Measurements from ENCODE around the gene PPP2R5B. TPM values are rescaled to one million over a fixed set of nuclear protein-coding genes. Genes with fewer than 3 reads are reported as not detected.

The PPP2R5B gene
- total and polyA plus RNA-seq, 9 of the 15 experiments (the other 6 are each of a cell fraction or from before 2014, with no cell fraction given) = 0.10 to 7.8 (median 3.3) TPM

DNA sequence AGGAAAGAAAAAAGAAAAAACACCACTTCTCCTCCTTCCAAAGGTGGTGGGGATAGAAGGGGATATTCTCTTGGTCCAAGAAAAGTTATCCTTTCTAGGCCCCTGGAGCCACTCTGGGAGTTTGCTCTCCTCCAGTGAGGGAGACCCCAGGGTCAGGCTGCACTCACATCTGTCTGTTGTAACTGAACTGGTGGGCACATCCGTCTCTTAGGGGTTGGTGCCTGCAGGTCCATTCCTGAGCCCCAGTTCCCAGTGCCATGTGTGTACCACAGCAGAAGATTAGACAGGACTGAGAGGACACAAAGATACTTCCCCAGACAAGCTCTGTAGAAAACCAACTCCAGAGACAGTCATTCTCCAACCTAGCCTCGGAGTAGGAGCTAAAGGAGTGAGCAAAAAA is 4.4 kb upstream of the PPP2R5B start (continued):
- TF ChIP-seq RBM15 (IDR thresholded peaks at IDR 0.05; ENCODE audit: insufficient read depth, low read length) = no peak
- TF ChIP-seq, protein P1, sequence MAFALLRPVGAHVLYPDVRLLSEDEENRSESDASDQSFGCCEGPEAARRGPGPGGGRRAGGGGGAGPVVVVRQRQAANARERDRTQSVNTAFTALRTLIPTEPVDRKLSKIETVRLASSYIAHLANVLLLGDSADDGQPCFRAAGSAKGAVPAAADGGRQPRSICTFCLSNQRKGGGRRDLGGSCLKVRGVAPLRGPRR (CRISPR knock-in tag; IDR thresholded peaks at IDR 0.05) = no peak
- no peak for TF ChIP-seq MCM7 (IDR thresholded peaks at IDR 0.05)
- no peak for TF ChIP-seq CBFA2T3 (IDR thresholded peaks at IDR 0.05)
- TF ChIP-seq, protein P2, sequence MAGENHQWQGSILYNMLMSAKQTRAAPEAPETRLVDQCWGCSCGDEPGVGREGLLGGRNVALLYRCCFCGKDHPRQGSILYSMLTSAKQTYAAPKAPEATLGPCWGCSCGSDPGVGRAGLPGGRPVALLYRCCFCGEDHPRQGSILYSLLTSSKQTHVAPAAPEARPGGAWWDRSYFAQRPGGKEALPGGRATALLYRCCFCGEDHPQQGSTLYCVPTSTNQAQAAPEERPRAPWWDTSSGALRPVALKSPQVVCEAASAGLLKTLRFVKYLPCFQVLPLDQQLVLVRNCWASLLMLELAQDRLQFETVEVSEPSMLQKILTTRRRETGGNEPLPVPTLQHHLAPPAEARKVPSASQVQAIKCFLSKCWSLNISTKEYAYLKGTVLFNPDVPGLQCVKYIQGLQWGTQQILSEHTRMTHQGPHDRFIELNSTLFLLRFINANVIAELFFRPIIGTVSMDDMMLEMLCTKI (IDR thresholded peaks at IDR 0.05; ENCODE audit: partially characterized antibody) = no peak

DNA sequence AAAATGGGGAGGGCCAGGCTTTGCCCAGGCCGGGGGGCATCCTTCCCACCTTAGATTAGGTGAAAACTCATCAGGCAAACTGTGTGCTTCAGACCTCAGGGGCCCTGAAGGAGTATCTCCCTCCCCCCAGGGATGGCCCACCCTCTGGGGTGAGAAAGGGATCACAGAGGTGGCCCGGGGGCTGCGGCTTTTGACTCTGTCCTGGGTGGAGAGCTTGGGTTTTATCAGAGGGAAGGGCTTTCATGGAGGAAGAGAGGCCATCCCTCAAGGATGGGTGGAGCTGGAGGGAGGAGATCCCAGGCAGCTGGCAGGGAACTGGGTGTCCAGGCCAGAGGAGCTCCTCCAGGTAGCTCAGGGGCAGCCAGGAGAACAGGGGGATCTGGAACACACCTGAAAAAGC is 3.1 kb upstream of the PPP2R5B start:
- no peak for ATAC-seq
- peaks cover 23 to 50% of the 10 kb centered on the region in 2 experiments; a peak in 4 of 5 replicates for H3K4me1 ChIP-seq (replicated peaks in 1 of 2; ENCODE audit: control insufficient read depth in 2 of 2, insufficient read depth in 2 of 2, low read length in 2 of 2)
- in situ Hi-C loops (cut with MboI) = no loop called here

More for the DNA sequence above, 3.1 kb upstream of the PPP2R5B start:
- intact Hi-C loops (cut with micrococcal nuclease) = no loop called here
- Histone ChIP-seq H3K4me3 (no peak overlapping the region), H3K9me1 (ENCODE audit: control insufficient read depth, insufficient read depth, low read length) (no peaks in the 10 kb centered on the region), H4K20me1 (replicated peaks; ENCODE audit: control insufficient read depth, insufficient read depth, low read length) (no peaks in the 10 kb centered on the region), H3K79me2 (ENCODE audit: control insufficient read depth, insufficient read depth, low read length) (peaks cover 10% of the 10 kb centered on the region), H3K9ac (ENCODE audit: insufficient read depth in 1 of 2, low read depth in 2 of 2, low read length in 2 of 2) (peak overlapping the region in 1 of 2 experiments; percentile 1; a peak in 1 of 4 replicates), H3K36me3 (ENCODE audit: control insufficient read depth, insufficient read depth, low read length) (no peaks in the 10 kb centered on the region), H3K27me3 (ENCODE audit: control insufficient read depth in 2 of 2, insufficient read depth in 2 of 2, low read length in 2 of 2) (no peaks in the 10 kb centered on the region), H3K27ac (ENCODE audit: extremely low read depth, low read depth, low read length) (no peak overlapping the region), H2AFZ (ENCODE audit: low read depth, low read length) (no peak overlapping the region), H3K9me3 (replicated peaks; ENCODE audit: control insufficient read depth, insufficient read depth, low read depth, low read length) (no peaks in the 10 kb centered on the region), H3K4me2 (ENCODE audit: insufficient read depth, low read length) (no peak overlapping the region)
- BruUV-seq (replicated peaks) = no TSS peak
- FAIRE-seq (no peak), DNase-seq (ENCODE audit: extremely low read depth in 1 of 4, low spot score in 3 of 4) (no peak)
- TF ChIP-seq CBFB (CRISPR knock-in tag; IDR thresholded peaks at IDR 0.05) = no peak
- TF ChIP-seq RFX7 (CRISPR knock-in tag; IDR thresholded peaks at IDR 0.05) = no peak
- no peak for TF ChIP-seq ZNF830 (CRISPR knock-in tag; IDR thresholded peaks at IDR 0.05)
- no peak for TF ChIP-seq FOXM1 (IDR thresholded peaks at IDR 0.05; ENCODE audit: low read depth)
- TF ChIP-seq FOXM1 (CRISPR knock-in tag; IDR thresholded peaks at IDR 0.05; ENCODE audit: low read depth) = no peak
- TF ChIP-seq ETV5 (CRISPR knock-in tag; IDR thresholded peaks at IDR 0.05; ENCODE audit: low read depth) = no peak
- TF ChIP-seq CHD1 (IDR thresholded peaks at IDR 0.05; ENCODE audit: low read length) = no peak
- ChIA-PET CTCF (ENCODE audit: low intra/inter-chr PET ratio) (no interaction called here), POLR2A (no interaction called here)
- WGBS (ENCODE audit: insufficient coverage, low coverage, missing lambda C conversion rate) = 18% methylated on average over 2 of the region's 3 CpGs
